IPS DF 6.9 (cell line): ENCODE data around the gene HOXD8.

Source experiments
- DNase-seq: peaks from one replicate; pipeline ENCODE4 v3.0.0-alpha.2; 2013; ENCODE audit warnings: low read depth, low spot score
- H3K27ac ChIP-seq: one replicate; pipeline ENCODE4 v1.5.1; 2013; ENCODE audit warnings: low read length, control low read depth
- H3K27me3 ChIP-seq: 2 replicates; pipeline ENCODE4 v1.6.1; 2013; ENCODE audit warnings: mild to moderate bottlenecking, low read length; ENCODE audit not compliant: control insufficient read depth, insufficient read depth
- H3K36me3 ChIP-seq: 2 replicates; pipeline ENCODE4 v1.6.1; 2013; ENCODE audit warnings: low read length; ENCODE audit not compliant: control insufficient read depth, insufficient read depth
- H3K4me1 ChIP-seq: 2 replicates; pipeline ENCODE4 v1.6.1; 2013; ENCODE audit warnings: low read length; ENCODE audit not compliant: control insufficient read depth, insufficient read depth
- H3K4me3 ChIP-seq: 2 replicates; pipeline ENCODE4 v1.5.1; 2013; ENCODE audit warnings: mild to moderate bottlenecking, low read length
- H3K9me3 ChIP-seq: 2 replicates; pipeline ENCODE4 v1.6.1; 2013; ENCODE audit warnings: low read length, inconsistent platforms; ENCODE audit not compliant: control insufficient read depth, insufficient read depth
- whole genome bisulfite sequencing: extraction: QIAGEN DNeasy Blood & Tissue Kit; methylation state at CpG from one replicate; pipeline ENCODE4 v1.1.7; 2013; ENCODE audit warnings: mixed read lengths, missing lambda C conversion rate; ENCODE audit not compliant: insufficient read length, insufficient coverage; 5-methylcytosine and 5-hydroxymethylcytosine counted together

Gene HOXD8

DNA sequence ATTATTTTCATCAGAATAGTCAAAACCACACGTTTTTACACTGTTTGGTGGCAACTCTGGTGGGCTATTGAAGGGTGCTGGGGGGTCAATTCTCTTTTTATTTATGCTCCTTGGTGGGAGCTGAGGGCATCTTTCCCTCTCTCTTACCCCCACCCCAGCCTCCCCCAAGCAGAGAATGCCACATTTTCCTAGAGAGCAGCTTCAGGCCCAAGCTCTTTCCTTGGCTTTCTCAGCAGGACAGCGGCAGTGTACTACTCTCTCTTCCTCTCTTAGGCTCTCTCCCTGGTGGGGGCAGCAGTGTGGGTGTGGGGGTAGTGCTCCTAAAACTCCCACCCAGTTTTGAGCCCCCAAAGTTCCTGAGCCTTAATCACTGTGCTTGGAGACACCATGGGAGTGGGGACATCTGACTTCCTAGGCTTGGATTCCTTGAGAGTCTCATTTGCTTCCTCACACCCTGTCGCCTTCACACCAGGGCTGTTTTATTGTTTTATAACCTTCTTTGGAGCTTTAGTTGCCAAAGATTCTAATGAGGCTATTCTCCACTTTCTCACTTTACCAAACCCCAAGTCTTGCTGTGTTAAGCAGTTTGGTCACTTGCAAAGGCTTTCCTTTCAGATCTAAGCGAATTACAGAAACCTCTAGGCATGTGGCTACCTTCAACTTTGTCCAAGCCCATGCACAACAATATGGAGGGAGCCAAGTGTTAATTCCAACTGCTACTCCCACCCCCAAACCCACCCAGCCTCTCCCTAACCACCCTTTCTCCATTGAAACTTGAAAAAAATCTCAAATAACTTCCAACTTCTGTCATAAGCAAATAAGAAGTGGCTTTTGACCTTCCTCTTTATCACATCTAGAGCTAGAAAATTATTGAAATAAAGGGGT, 15.8 kb downstream of the HOXD8 start:
- Histone ChIP-seq H3K36me3 (no peaks in the 10 kb centered on the region), H3K4me1 (no peaks in the 10 kb centered on the region), H3K9me3 (no peaks in the 10 kb centered on the region), H3K27ac (no peak overlapping the region), H3K27me3 (peaks cover 90% of the 10 kb centered on the region), H3K4me3 (no peak overlapping the region)
- WGBS = no CpG with 5 or more reads among the region's 4 CpGs
- DNase-seq = no peak

DNA sequence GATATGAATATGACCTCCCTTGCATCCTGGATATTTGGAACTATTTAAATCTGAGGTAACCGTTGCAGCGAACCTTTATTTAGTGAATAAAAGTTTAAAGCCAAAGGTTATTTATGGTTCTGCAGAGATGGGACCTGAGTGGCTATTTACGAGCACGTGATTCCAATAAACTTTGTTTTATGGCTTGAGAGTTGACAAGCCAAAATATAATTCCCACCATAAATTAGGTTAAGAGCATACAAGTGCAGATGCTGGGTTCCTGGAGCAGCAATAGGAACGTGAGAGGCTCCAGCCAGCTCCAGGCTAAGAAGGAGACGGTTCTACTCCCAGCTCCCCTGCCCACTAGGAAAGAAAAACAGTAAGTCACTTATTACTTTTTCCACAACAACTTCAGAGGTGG, 16.6 kb downstream of the HOXD8 start:
- Histone ChIP-seq H3K36me3 (no peaks in the 10 kb centered on the region), H3K27me3 (peaks cover 95% of the 10 kb centered on the region), H3K27ac (no peak overlapping the region), H3K4me3 (no peak overlapping the region), H3K9me3 (no peaks in the 10 kb centered on the region), H3K4me1 (no peaks in the 10 kb centered on the region)
- DNase-seq = no peak
- WGBS = no CpG with 5 or more reads among the region's 6 CpGs

DNA sequence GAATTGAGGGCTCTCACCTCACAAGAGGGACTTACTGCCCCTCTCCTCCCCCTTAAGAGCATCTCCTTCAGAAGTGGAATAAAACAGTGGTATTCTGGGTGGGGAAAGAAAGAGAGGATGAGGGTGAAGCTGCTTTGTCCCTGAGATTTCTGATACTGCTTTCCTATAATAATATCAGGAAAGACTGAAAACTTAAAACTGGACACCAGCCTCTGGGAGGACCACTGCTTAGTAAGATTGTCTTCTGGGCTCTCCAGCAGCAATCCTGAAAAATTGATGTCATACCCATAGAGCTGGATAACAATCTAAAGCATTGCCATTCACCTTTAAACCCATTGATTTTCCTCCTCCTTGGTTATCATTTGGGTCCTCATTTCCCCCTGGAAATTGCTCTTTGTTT, 17.1 kb downstream of the HOXD8 start:
- no peak for DNase-seq
- H3K4me3 ChIP-seq = no peak overlapping the region
- peaks cover 95% of the 10 kb centered on the region for H3K27me3 ChIP-seq
- no peaks in the 10 kb centered on the region for H3K36me3 ChIP-seq
- H3K4me1 ChIP-seq = no peaks in the 10 kb centered on the region
- no peaks in the 10 kb centered on the region for H3K9me3 ChIP-seq
- no peak overlapping the region for H3K27ac ChIP-seq

DNA sequence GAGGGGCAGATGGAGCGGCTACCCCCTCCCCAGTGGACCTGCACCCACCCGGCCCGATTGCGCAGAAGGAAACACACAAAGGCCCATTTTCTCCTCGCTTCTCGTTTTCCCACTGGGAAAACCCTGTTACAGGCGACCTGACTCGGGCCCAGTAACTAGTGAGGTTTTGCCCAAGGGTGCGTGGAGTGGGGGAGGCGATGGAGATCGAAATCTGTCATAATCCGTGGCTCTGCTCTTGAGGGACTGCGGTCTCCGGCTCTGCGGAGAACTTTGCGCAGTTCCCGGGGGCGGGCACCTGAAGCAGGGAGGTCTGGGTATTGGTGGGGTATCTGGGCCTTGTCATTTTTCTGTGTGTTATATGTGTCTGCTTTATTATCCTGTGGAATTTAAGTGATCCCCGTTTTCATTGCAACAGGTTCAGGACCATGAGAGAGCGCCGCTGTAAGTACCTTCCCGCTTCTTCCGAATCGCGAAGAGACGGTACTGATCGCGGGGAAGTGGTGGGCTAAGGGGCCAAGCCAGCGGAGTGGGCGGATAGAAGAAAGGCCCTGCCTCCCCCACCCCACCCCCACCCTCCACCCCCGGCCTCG, 17.8 kb downstream of the HOXD8 start:
- no peaks in the 10 kb centered on the region for H3K4me1 ChIP-seq
- DNase-seq = no peak
- no CpG with 5 or more reads among the region's 32 CpGs for WGBS
- H3K9me3 ChIP-seq = no peaks in the 10 kb centered on the region
- H3K4me3 ChIP-seq = no peak overlapping the region
- H3K36me3 ChIP-seq = no peaks in the 10 kb centered on the region
- no peak overlapping the region for H3K27ac ChIP-seq
- H3K27me3 ChIP-seq = peaks cover 94% of the 10 kb centered on the region

DNA sequence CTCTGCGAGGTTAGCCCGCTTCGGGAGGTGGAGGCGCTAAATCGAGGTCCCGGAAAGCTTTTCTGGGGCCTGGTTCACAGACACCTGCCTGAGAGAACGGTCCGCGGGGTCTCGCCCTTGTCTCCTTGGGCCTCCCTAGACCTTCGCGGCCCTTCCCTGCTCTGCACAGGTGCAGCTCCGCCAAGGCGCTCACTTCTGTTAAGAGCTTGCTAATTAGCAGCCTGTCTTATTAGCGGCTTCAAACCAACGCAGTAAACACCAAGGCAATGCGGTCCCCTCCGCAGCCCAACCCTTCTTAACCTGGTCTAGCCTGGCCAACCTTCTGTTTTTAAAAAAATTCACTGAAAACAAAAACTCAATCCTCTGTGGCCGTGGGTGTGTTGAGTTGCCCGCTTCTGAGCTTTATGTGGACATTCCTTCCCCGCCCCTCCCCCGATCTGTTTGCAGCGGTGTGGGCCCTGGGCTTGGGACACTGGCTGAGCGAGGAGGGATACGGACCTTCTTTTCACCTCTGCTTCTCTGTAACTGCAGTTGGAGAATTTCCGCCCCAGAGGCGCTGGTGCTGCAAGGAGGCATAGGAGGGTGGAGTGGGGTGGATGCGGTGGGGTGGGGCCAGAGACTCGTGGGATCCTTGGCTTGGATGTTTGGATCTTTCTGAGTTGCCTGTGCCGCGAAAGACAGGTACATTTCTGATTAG, 18.4 kb downstream of the HOXD8 start:
- Histone ChIP-seq H3K27me3 (peaks cover 94% of the 10 kb centered on the region), H3K4me1 (no peaks in the 10 kb centered on the region), H3K27ac (no peak overlapping the region), H3K9me3 (no peaks in the 10 kb centered on the region), H3K36me3 (no peaks in the 10 kb centered on the region), H3K4me3 (no peak overlapping the region)
- no CpG with 5 or more reads among the region's 31 CpGs for WGBS
- no peak for DNase-seq

DNA sequence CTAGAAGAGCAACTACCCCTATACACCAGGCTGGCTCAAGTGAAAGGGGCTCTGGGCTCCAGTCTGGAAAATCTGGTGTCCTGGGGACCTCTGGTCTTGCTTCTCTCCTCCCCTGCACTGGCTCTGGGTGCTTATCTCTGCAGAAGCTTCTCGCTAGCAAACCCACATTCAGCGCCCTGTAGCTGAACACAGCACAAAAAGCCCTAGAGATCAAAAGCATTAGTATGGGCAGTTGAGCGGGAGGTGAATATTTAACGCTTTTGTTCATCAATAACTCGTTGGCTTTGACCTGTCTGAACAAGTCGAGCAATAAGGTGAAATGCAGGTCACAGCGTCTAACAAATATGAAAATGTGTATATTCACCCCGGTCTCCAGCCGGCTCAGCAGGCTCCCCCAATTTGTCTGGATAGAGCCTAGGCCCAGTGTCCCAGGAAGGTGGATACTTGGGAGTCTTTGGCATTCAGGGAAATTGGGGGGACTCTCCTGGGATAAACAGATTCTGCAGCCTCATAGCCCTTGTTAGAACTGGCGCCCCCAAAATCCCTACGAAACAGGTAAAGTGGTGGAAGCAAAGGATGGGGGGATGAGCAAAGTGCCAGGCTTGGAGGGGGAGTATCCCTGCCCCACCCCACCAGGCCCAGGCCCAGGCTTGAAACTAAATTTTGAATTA, 19.4 kb downstream of the HOXD8 start:
- no peak for DNase-seq
- Histone ChIP-seq H3K4me3 (no peak overlapping the region), H3K4me1 (no peaks in the 10 kb centered on the region), H3K27ac (no peak overlapping the region), H3K36me3 (no peaks in the 10 kb centered on the region), H3K27me3 (peaks cover 94% of the 10 kb centered on the region), H3K9me3 (no peaks in the 10 kb centered on the region)
- WGBS = no CpG with 5 or more reads among the region's 11 CpGs

DNA sequence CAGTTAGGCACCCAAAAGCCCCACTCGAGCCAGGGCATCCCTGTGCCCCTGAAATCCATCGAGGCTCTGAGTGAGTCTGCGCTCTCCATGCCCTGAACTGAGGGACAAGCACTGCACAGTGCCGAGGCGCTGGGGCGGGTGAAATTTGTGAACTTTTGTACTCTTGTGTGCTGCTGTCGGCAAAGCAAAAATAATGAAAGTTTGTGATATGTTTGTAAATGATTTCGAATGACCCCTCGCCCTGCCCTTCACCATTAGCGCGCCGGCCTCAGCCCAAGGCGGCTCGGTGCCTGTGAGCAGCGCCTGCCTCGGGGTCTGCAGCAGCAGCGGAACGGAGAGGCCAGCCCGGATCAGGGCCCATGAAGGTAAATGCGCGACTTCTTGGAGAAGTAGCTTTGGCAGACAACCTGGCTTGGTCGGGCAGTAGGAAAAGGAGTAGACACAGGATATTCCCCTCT, 20.0 kb downstream of the HOXD8 start:
- Histone ChIP-seq H3K27me3 (peaks cover 96% of the 10 kb centered on the region), H3K4me3 (no peak overlapping the region), H3K9me3 (no peaks in the 10 kb centered on the region), H3K36me3 (no peaks in the 10 kb centered on the region), H3K4me1 (no peaks in the 10 kb centered on the region), H3K27ac (no peak overlapping the region)
- WGBS = no CpG with 5 or more reads among the region's 22 CpGs
- no peak for DNase-seq

DNA sequence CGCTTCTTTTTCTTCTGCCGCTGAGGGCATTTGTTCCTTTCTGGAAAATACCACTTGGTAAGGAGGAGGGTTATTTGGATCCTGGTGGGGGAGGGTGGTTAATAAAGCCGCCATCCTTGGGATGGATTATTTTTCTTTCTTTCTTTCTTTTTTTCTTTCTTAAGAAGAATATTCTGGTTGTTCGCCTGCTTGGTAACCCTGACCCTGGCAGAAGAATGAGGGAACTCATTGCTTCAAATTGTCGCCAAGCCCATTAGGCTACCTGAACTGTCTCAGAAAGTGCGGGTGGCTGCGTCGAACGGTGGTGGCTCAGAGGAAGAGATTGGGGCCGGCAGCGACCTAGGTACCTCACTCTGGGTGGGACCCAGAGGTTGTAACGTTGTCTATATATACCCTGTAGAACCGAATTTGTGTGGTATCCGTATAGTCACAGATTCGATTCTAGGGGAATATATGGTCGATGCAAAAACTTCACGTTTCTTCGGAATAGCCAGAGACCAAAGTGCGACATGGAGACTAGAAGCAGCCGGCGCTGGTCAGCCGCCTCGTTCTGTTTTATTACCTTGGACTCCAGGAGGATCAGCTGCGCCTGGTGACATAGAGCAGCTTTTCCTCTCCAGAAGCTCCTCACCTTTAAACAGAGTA, 20.6 kb downstream of the HOXD8 start:
- Histone ChIP-seq H3K4me1 (no peaks in the 10 kb centered on the region; the same call in 1 of the 2 replicates), H3K36me3 (no peaks in the 10 kb centered on the region), H3K27me3 (peaks cover 97% of the 10 kb centered on the region), H3K27ac (no peak overlapping the region), H3K4me3 (no peak overlapping the region), H3K9me3 (no peaks in the 10 kb centered on the region)
- DNase-seq = no peak
- no CpG with 5 or more reads among the region's 24 CpGs for WGBS

DNA sequence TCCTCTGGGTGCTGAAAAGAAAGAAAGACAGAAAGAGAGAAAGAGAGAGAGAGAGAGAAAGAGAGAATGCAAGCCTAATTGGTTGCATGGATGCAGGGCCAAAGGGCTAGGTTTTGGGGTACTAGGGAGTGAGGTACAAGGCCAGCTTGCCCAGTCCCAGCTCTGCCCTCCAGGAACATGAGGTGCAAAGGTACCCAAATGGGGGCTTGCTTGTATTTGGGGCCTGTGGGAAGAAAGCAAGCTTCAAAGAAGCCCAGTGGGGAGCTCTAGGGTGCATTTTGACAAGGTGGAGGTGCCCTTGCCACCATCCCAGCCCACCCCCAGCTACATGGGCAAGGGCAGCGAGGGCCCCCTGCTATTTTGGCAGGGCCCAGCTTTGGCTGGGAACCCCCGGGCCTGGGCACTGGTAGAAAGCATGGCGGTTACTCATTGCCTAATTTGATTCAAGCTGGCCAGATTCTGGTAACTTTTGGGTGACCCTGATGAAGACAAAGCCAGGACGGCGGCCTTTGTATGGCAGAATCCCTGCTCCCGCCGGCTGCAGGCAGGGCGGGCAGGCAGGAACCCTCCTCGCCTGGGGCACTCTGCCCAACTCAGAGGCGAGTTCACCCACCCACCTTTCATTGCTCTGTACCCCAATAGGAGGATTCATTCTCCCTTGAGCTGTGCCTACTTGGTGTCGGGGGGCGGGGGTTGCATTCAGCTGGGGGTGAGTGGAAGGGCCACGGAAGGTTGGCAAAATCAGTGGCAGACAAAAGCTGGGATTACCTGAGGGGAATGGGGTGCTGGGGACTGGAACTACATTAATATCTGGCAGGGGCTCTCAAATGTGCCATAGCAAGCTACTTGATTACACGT, 21.3 kb downstream of the HOXD8 start:
- H3K9me3 ChIP-seq = no peaks in the 10 kb centered on the region
- no CpG with 5 or more reads among the region's 14 CpGs for WGBS
- no peaks in the 10 kb centered on the region for H3K36me3 ChIP-seq
- peaks cover 97% of the 10 kb centered on the region for H3K27me3 ChIP-seq
- H3K27ac ChIP-seq = no peak overlapping the region
- H3K4me3 ChIP-seq = no peak overlapping the region
- H3K4me1 ChIP-seq = no peaks in the 10 kb centered on the region; the same call in 1 of the 2 replicates
- no peak for DNase-seq
